ENCODE results near the gene SOWAHA. TPM values are rescaled to one million over a fixed set of nuclear protein-coding genes. Genes with fewer than 3 reads are reported as not detected.

Gene SOWAHA
- 6.9 TPM for total RNA-seq

DNA sequence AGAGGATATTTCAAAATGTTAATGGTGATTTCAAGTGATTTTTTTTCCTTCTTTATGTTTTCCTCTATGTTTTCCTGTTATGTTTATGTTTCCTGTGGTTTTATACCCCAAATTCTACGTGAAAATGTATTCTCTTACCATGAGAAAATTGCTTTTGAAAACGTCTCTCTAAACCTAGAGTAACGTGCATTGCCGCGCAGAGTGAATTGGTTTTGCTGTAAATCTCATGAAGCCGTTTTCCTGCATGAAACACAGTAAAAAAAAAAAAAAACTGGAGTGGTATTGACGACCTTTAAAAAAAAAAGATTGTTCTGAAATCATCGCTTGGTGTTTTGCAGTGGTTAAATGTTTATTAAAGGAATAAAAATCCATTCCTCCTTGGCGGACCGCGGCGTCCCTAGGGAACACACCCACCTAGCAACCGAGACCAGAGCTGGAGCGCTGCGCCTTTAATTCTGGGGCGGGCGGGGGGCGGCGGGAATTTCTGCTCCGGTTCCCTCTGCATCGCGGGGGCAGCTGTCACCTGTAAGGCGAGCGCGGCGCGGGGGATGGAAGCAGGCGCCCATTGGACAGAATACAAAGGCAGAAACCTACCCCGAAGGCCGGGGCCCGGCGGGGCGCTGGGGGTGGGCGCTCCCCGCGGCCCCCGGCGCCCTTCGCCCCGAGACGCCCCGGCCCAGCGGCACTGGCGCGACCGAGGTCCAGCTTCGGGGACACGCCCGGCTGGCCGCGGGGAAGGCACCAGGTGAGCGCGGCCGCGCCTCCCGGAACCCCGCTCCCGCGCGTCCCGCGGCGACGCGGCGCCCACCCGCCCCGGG, at the start of gene SOWAHA:
Gene SOWAHA, plus strand, starts transcription at position 522 of the 818 bp plus-strand sequence. CDS start 320 bp downstream, outside the sequence.

GRCh38 chr5:132777209-132778069, 35.7 kb upstream of the SOWAHA start, which contains the start of gene SEPTIN8:
TSS of gene SEPTIN8 (minus strand) at chr5:132777239. CDS start at chr5:132777137, 102 bp downstream.

GRCh38 chr5:132830436-132831094, 17.5 kb downstream of the SOWAHA start, which contains the start of gene SHROOM1:
TSS of gene SHROOM1 (minus strand) at chr5:132830647. CDS start at chr5:132826140, 4,507 bp downstream.

Small RNA genes within 50 kb of the gene (small RNA-seq; reads per million reads assigned to genes)
- not detected for gene RNA5SP192 (ENCODE audit: low replicate concordance)

Other genes with a start within 250 kb of the SOWAHA start
- gene IL13, start 155.1 kb upstream of the SOWAHA start, total RNA-seq, result not detected
- gene IL4, start 139.3 kb upstream of the SOWAHA start, total RNA-seq, result not detected
- 12.0 TPM for gene KIF3A, start 75.8 kb upstream of the SOWAHA start, total RNA-seq
- gene CCNI2, start 65.9 kb upstream of the SOWAHA start, total RNA-seq, result 4.5 TPM
- gene SEPTIN8, start 36.1 kb upstream of the SOWAHA start, total RNA-seq, result 59.6 TPM
- gene SHROOM1, start 17.3 kb downstream of the SOWAHA start, total RNA-seq, result 26.8 TPM
- gene GDF9, start 53.2 kb downstream of the SOWAHA start, total RNA-seq, result 1.4 TPM
- gene UQCRQ, start 53.3 kb downstream of the SOWAHA start, total RNA-seq, result 146 TPM
- 5.3 TPM for gene LEAP2, start 60.4 kb downstream of the SOWAHA start, total RNA-seq
- gene AFF4, start 150.3 kb downstream of the SOWAHA start, total RNA-seq, result 66.2 TPM
- gene ZCCHC10, start 213.2 kb downstream of the SOWAHA start, total RNA-seq, result 10.6 TPM
- 58.7 TPM for gene HSPA4, start 238.7 kb downstream of the SOWAHA start, total RNA-seq